C4-2B (cell line): ENCODE measurements around the gene CTIF.

Experiments used
- CTCF ChIP-seq: fragments of 450-650 bp; conservative IDR thresholded peaks from 2 replicates; pipeline ENCODE4 v1.5.1; 2017; ENCODE audit warnings: mild to moderate bottlenecking
- ZFX ChIP-seq: fragments of 450-650 bp; IDR thresholded peaks from 2 replicates; pipeline ENCODE4 v1.6.1; 2017

DNA sequence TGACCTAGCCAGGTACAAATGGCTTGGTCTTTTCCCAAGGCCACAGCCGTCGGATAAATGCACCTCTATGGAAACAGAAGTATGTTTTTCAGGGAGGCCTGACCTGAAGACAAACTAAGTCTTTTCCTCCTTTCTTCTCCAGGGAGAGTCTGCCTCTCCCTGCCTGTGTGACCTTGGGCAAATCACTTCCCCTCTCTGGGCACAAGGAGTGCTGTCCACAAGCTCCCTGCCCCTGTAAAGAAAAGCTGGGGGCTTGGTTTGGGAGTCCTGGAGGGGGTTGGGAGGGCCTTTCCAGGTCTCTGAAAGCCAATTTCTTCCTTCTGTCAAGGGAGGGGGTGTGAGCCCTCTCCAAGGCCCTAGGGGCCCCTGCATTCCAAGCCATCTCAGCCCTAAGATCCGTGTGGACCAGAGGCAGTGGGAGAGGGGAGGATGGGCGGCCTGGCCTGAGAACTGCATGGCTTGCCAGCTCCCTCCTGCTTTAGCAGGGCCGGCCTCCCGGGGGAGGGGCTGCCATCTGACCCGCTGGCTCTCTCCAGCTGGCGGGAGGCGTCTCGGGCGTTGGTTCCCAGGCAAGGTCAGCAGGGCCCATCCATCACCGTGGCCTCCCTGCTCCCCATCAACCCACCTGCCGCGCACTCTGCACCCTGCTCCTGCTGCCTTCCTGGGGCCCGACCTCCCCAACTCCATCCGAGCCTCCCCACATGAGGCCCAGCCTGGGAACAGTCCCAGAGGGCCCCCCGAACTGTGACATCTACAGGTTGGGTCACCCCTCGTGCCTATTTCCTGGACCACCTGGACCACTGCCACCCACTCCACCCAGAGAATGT lies 350.5 kb downstream of the CTIF start:
- TF ChIP-seq CTCF (no peak), ZFX (no peak)
